ENCODE results near the gene SUMF2.
"Not testable (repeated sequence)": the region's sequence is repeated elsewhere in the genome, so short reads cannot be mapped to it uniquely, and the experiment has no call there.

SUMF2 gene

GRCh38 chr7:56063882-56064625 is at the start of gene SUMF2:
Gene SUMF2, plus strand, starts transcription at chr7:56064286. Its CDS starts 26 bp downstream, at chr7:56064312.
- peak; percentile 90 for DNase-seq

GRCh38 chr7:56017015-56017414 is 47.1 kb upstream of the SUMF2 start:
- not testable (repeated sequence) for DNase-seq

DNA sequence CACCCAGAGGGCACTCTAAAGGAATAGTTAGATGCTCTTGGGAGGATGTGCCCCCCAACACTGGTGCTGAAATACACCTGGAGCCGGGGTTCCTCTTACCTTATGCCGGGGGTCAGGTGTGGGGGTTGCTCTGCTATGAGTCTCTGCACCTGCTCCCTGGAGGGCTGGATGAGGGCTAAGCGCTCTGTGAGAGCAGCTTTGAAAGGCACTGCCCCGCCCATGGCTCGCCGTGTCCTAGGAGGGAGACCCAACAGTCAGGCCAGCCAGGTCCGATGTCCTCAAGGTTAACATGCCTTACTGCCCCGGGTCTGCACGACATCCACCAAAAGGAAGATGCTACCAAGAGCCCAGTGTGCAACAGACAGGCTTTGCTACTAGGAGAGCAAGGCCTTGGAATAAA is 44.6 kb upstream of the SUMF2 start:
- DNase-seq = no peak

DNA sequence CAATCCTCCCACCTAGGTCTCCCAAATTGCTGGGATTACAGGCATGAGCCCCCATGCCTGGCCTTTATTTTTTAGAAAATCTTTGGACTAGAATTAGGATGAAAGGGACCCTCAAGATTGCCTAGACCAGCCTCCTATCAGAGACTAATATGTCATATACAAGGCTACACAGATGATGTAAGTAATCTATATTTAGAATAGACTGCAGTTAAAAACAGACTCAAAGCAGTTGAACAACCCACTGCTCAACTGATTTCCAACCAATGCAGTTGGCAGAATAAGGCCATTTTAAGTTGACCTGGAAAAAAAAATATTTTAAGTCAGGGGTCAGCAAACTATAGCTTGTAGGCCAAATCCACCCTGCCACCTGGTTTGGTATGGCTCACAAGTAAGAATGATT is 40.6 kb upstream of the SUMF2 start:
- DNase-seq = no peak

DNA sequence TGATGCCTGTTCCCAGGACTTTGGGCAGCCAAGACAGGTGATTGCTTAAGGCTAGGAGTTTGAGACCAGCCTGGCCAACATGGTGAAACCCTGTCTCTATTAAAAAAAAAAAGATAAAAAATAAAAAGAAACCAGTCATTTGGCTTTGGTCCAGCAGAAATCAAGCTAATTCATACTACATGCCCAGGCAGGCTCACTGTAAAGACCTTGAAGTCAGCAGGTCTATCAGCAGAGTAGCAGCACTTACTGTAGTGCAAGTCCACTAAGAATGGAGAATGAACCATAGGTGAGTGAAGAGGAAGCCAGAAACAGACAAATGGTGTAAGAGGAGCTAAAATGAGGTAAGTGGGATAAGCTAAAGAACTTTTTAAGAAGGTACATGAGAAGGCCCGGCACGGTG is 37.5 kb upstream of the SUMF2 start:
- no peak for DNase-seq

- DNase-seq = no peak
Observed at GRCh38 chr7:56028942-56029630, 35.0 kb upstream of the SUMF2 start.

- no peak for DNase-seq
Observed at GRCh38 chr7:56030340-56030739, 33.7 kb upstream of the SUMF2 start.

DNA sequence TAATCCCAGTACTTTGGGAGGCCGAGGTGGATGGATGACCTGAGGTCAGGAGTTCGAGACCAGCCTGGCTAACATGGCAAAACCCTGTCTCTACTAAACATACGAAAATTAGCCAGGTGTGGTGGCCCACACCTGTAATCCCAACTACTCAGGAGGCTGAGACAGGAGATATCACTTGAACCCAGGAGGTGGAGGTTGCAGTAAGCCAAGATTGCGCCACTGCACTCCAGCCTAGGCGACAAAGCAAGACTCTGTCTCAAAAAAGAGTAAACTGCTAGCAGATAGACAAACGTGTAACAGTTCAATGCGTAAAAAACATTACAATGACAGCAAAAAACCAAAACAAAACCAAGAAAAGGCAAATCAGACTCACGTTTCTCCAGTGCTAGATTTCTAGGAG is 32.5 kb upstream of the SUMF2 start:
- DNase-seq = not testable (repeated sequence)

DNA sequence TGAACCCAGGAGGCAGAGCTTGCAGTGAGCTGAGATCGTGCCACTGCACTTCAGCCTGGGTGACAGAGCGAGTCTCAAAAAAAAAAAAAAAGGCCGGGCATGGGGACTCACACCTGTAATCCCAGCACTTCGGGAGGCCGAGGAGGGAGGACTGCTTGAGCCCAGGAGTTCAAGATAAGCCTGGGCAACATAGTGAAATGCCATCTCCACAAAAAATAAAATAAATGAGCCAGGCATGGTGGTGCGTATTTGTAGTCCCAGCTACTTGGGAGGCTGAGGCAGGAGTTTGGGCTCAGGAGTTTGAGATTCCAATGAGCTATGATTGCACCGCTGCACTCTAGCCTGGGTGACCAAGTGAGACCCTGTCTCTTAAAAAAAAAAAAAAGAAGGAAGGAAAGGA is 31.5 kb upstream of the SUMF2 start:
- DNase-seq = not testable (repeated sequence)

DNA sequence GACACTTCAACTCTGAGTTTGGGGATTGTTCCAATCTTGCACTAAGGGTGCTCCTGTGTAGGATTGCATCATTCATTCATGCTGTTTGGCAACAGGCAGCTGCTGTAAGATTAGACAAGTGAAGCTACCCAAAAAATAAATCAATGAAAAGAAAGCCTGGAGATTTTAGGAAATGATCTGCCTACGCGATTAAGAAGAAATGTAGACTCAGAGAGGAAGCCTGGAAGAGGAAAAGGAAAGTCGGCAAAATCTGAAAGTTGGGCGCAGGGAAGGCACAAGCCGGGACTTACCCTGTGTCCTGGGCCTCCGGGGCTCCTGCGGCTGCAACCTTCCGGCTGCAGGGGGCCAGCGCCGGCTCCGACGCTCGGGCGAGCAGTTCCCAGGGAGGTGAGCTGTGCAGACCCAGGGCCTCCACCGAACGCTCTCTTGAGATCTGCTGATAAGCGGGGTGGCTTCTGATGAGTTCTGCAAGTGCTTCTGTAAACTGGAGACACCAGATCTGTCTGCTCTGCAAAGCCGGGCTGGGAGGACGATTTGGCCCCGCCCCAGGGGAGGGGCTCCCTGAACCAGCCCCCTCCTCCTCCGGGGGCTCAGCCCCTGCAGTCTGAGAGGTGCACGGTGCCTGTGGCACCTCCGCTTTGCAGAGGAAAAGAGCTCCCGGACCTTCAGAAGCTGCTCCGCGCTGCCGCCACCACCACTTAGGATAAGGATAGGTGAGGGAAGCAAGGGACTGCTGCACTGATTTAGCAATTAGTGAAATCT is 30.2 kb upstream of the SUMF2 start:
- DNase-seq = peak; percentile 78

DNA sequence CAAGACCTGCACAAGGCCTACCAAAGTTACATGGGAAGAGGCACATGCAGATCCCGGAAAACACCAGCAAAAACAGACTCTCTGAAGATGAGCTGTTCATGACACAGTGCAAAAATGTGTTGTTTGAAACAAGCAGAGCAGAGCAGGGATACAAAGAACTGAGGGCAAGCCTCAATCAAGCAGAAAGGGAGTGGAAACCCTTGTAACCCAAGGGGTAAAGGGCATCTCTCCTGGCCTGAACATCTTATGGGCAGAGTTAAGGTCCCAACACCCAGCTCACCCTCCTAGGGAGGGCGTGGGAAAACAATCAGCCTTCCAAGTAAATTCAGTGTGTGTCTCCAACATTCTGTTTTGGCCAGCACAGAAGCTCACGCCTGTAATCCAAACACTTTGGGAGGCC is 23.4 kb upstream of the SUMF2 start:
- DNase-seq = no peak

DNA sequence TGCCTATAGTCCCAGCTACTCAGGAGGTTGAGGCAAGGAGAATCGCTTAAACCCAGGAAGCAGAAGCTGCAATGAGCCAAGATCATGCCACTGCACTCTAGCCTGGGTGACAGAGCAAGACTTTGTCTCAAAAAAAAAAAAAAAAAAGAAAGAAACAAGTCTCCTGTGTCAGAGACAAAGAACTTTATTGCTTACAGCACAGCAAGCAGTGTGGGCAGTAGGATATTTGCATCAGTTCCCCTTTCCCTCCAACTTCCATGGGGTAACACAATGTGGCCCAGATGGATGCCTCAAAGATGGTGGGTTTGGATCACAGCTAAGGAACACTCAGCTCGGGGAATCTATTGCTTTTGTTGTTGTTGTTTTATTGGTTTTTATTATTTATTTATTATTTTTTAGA is 18.3 kb upstream of the SUMF2 start:
- not testable (repeated sequence) for DNase-seq

- DNase-seq = no peak
Observed at GRCh38 chr7:56046721-56047445, 17.2 kb upstream of the SUMF2 start.

DNA sequence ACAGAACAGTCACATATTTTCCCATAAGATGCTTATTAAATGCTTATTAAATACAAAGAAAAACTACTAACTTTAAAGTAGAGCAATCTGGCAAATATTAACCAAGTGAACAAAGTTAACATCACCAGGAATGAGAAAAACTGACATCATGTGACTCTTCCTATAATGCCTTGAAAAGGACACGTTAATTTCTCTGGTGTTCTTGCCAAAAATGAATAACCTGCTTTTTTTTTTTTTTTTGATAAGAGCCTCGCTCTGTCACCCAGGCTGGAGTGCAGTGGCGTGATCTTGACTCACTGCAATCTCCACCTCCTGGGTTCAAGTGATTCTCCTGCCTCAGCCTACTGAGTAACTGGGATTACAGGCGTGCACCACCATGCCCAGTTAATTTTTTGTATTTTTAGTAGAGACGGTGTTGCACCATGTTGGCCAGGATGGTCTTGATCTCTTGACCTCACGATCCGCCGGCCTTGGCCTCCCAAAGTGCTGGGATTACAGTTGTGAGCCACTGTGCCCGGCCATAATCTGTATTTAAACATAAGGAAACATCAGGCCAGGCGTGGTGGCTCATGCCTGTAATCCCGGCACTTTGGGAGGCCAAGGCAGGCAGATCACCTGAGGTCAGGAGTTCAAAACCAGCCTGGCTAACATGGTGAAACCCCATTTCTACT is 16.5 kb upstream of the SUMF2 start:
- DNase-seq = not testable (repeated sequence)

DNA sequence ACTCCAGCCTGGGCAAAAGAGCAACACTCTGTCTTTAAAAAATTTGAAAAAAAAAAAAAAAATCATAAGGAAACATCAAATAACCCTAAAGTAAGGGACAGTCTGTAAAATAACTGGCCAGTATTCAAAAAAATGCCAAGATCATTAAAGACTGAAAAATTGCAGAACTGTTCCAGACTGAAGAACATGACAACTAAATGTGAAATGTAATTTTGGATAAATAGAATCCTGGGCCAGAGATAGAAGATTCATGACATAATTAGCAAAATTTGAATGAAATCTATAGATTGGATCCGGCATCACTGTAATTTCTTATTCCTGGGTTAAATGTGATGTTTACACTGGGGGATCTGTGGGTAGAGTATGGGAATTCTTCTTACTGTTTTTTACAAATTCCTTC is 15.8 kb upstream of the SUMF2 start:
- no peak for DNase-seq

GRCh38 chr7:56048763-56049162 is 15.3 kb upstream of the SUMF2 start:
- DNase-seq = not testable (repeated sequence)

GRCh38 chr7:56051053-56051338 is 13.1 kb upstream of the SUMF2 start:
- no peak for DNase-seq

DNA sequence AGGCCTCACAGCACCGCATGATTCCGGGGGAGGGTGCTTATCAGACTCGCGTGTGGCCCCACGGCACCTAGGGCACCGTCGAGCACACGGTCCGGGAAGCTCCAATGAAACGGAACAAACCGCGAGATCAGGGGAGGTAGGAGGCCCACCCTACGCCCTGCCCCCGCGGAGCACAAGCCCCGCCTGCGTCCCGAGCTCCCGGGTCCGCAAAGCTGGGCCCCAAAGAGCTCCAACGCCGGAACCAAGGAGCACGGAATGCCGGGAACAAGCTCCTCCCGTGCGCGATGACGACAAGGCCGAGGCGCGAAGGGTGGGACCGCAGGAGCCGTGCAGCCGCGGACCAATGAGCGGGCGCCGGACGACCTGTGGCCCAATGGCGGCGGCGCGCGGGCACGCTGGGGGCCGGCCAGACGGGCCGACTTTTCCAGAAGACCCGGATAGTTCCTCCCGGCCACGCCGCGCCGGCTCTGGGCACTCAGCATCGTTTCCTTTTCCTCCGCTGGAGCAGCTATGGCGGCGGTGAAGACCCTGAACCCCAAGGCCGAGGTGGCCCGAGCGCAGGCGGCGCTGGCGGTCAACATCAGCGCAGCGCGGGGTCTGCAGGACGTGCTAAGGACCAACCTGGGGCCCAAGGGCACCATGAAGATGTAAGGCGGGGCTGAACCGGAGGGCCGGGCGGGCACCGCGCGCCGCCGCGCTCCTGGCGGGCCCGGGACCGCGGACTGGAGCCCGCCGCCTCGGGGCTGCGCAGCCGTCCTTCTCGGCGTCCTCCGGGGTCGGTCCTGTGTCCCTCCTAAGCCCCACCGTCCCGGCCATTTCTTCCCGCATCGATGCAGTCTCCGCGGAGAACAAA is 12.5 kb upstream of the SUMF2 start, which contains the start of the genes CCT6A and PSPH:
Gene CCT6A, plus strand, starts transcription at position 427 of the 853 bp plus-strand sequence. Its CDS starts 84 bp downstream, at position 511.
Gene PSPH, minus strand, starts transcription at position 106 of the 853 bp plus-strand sequence. CDS start 30,232 bp downstream, outside the sequence.
- peak; percentile 88 for DNase-seq

DNA sequence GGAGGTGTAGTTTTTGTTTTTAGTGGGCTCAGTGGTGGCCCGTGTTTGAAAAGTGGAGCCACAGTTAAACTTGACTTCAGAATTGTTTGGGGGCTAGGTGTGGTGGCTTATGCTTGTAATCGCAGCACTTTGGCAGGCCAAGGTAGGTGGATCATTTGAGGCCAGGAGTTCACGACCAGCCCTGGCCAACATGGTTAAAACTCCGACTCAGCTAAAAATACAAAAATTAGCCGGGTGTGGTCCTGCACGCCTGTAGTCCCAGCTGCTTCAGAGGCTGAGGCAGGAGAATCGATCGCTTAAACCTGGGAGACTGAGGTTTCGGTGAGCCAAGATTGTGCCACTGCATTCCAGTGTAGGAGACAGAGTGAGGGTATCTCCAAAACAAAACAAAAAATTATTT is 10.7 kb upstream of the SUMF2 start:
- DNase-seq = no peak

DNA sequence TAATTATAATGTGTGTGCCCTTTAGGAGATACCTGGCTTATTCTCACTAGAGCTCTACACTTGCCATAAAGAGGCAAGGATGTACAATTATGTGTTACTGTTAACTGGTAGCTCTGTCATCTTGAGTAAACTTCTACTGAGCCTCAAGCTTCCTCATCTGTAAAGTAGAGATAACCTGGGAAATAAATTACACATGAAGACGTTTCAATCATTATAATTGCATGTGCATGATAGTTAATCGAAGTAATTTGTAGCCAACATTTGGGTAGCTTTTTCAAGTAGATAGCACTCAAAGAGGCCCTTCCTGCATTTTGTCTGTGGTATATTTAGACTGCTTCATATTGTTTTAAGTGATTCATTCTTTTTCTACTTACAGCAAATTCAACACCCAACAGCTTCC is 10.1 kb upstream of the SUMF2 start:
- no peak for DNase-seq

- no peak for DNase-seq
Observed at GRCh38 chr7:56062382-56062781, 1.7 kb upstream of the SUMF2 start.

All from CD4-positive, alpha-beta T cell treated with Interleukin-10 for 1 hour (primary cell).